C4-2B (cell line): ENCODE measurements around the gene GOLGA6L22.
"Not testable (repeated sequence)": the region's sequence is repeated elsewhere in the genome, so short reads cannot be mapped to it uniquely, and the experiment has no call there.

Experiments
- CTCF ChIP-seq: fragments of 450-650 bp; conservative IDR thresholded peaks from 2 replicates; pipeline ENCODE4 v1.5.1; 2017; ENCODE audit warnings: mild to moderate bottlenecking
- ZFX ChIP-seq: fragments of 450-650 bp; IDR thresholded peaks from 2 replicates; pipeline ENCODE4 v1.6.1; 2017

GRCh38 chr15:22418666-22419065 is 40.0 kb upstream of the GOLGA6L22 start:
- not testable (repeated sequence) for TF ChIP-seq CTCF, ZFX
